H1 (cell line): ENCODE data around the gene NLRP7. TPM values are rescaled to one million over a fixed set of nuclear protein-coding genes. Genes with fewer than 3 reads are reported as not detected.

Source experiments
- CTCF ChIA-PET: fragments of 300-600 bp; sonication (Branson Sonifier 250); formaldehyde crosslinking; loops from one replicate; lab custom pipeline; 2021; ENCODE audit not compliant: partially characterized antibody; lab: Charles Lee
- POLR2A ChIA-PET: fragments of 300-600 bp; sonication (Branson Sonifier 250); formaldehyde crosslinking; loops from one replicate; lab custom pipeline; 2021; ENCODE audit warnings: inconsistent platforms; ENCODE audit not compliant: partially characterized antibody; lab: Charles Lee
- DNase-seq, 2 experiments: peaks; one replicate each; pipeline versions ENCODE4 v3.0.0 to v3.0.0-alpha.2; 2010 to 2022; ENCODE audit warnings: low spot score in 2 of 2, low read depth in 1 of 2, mixed read lengths in 1 of 2
- FAIRE-seq: peaks from 2 replicates; lab custom pipeline; 2011; peaks lifted over from hg19 to GRCh38; lab: Jason Lieb, UNC
- H2AFZ ChIP-seq: 2 replicates; pipeline ENCODE4 v1.8.1; 2012; ENCODE audit warnings: low read length, inconsistent platforms
- H2AK5ac ChIP-seq: 2 replicates; pipeline ENCODE4 v1.6.1; 2013; ENCODE audit warnings: low read depth, low read length
- H2BK120ac ChIP-seq: replicated peaks from 2 replicates; pipeline ENCODE3; 2013; ENCODE audit warnings: low read depth, low read length, inconsistent platforms
- H2BK12ac ChIP-seq: 2 replicates; pipeline ENCODE4 v1.6.1; 2013; ENCODE audit warnings: low read depth, low read length
- H2BK15ac ChIP-seq: 2 replicates; pipeline ENCODE4 v1.6.1; 2013; ENCODE audit warnings: low read length
- H2BK20ac ChIP-seq: 2 replicates; pipeline ENCODE4 v1.6.1; 2013; ENCODE audit warnings: low read length
- H2BK5ac ChIP-seq: 2 replicates; pipeline ENCODE4 v1.6.1; 2013; ENCODE audit warnings: low read depth, low read length
- H3K14ac ChIP-seq: 2 replicates; pipeline ENCODE4 v1.6.1; 2013; ENCODE audit warnings: inconsistent platforms; ENCODE audit not compliant: insufficient read length
- H3K18ac ChIP-seq: 2 replicates; pipeline ENCODE4 v1.6.1; 2013; ENCODE audit warnings: low read length; ENCODE audit errors: extremely low read depth
- H3K23ac ChIP-seq: 2 replicates; pipeline ENCODE4 v1.6.1; 2013; ENCODE audit warnings: inconsistent platforms; ENCODE audit not compliant: insufficient read length
- H3K23me2 ChIP-seq: 2 replicates; pipeline ENCODE4 v1.6.1; 2013; ENCODE audit warnings: low read depth, low read length
- H3K27ac ChIP-seq: 2 replicates; pipeline ENCODE4 v1.6.1; 2011; ENCODE audit warnings: low read depth, low read length, inconsistent platforms
- H3K27me3 ChIP-seq, 4 experiments: replicated peaks in 1 of 4; 1 replicate in 1 of 4; 2 replicates in 3 of 4; pipeline versions ENCODE4 v1.6.1 to v1.8.1; 2011 to 2013; ENCODE audit warnings: low read length in 3 of 4, mild to moderate bottlenecking in 3 of 4, inconsistent platforms in 2 of 4, mixed read lengths in 2 of 4, moderate library complexity in 1 of 4; ENCODE audit not compliant: control insufficient read depth in 3 of 4, insufficient read depth in 3 of 4; ENCODE audit errors: extremely low read depth in 1 of 4
- H3K36me3 ChIP-seq, 4 experiments: 2 replicates each; pipeline versions ENCODE4 v1.6.1 to v1.8.1; 2011 to 2013; ENCODE audit warnings: mild to moderate bottlenecking in 4 of 4, low read length in 3 of 4, moderate library complexity in 2 of 4, control low read depth in 1 of 4, inconsistent platforms in 1 of 4; ENCODE audit not compliant: insufficient read depth in 4 of 4, control insufficient read depth in 2 of 4
- H3K4ac ChIP-seq: replicated peaks from 2 replicates; pipeline ENCODE3; 2013; ENCODE audit warnings: low read length, low read depth, mixed read lengths, inconsistent platforms; ENCODE audit not compliant: insufficient read length
- H3K4me1 ChIP-seq, 4 experiments: replicated peaks in 1 of 4; 1 replicate in 1 of 4; 2 replicates in 3 of 4; pipeline versions ENCODE4 v1.6.1 to v1.8.1; 2011 to 2013; ENCODE audit warnings: low read length in 3 of 4, inconsistent platforms in 2 of 4, mixed read lengths in 1 of 4; ENCODE audit not compliant: insufficient read depth in 4 of 4, control insufficient read depth in 3 of 4
- H3K4me2 ChIP-seq, 2 experiments: 2 replicates each; pipeline versions ENCODE4 v1.6.1 to v1.8.1; 2011 to 2013; ENCODE audit warnings: low read depth in 2 of 2, low read length in 2 of 2, control low read depth in 1 of 2, inconsistent platforms in 1 of 2, mild to moderate bottlenecking in 1 of 2; ENCODE audit not compliant: insufficient read depth in 1 of 2
- H3K4me3 ChIP-seq, 4 experiments: fragments of 200-600, 300-600 bp in 1 of 4; sonication (generic), shearing (Covaris generic), sonication (Bioruptor Twin) in 1 of 4; 2 replicates each; pipeline versions ENCODE4 v1.5.1 to v1.8.1; 2011 to 2016; ENCODE audit warnings: low read length in 4 of 4, low read depth in 3 of 4, control low read depth in 2 of 4, inconsistent platforms in 2 of 4, mild to moderate bottlenecking in 2 of 4, mixed read lengths in 1 of 4, moderate library complexity in 1 of 4; ENCODE audit not compliant: insufficient read depth in 2 of 4; ENCODE audit errors: extremely low read depth in 1 of 4
- H3K56ac ChIP-seq: replicated peaks from 2 replicates; pipeline ENCODE3; 2013; ENCODE audit warnings: low read depth, mild to moderate bottlenecking, mixed read lengths, low read length, inconsistent platforms; ENCODE audit not compliant: insufficient read length
- H3K79me1 ChIP-seq: 2 replicates; pipeline ENCODE4 v1.6.1; 2013; ENCODE audit warnings: low read depth, low read length, control low read depth
- H3K79me2 ChIP-seq, 2 experiments: 2 replicates each; pipeline versions ENCODE4 v1.6.1 to v1.8.1; 2012 to 2013; ENCODE audit warnings: low read length in 2 of 2, mild to moderate bottlenecking in 2 of 2, inconsistent platforms in 1 of 2; ENCODE audit not compliant: insufficient read depth in 2 of 2, control insufficient read depth in 1 of 2
- H3K9ac ChIP-seq, 4 experiments: replicated peaks in 1 of 4; 1 replicate in 1 of 4; 2 replicates in 3 of 4; pipeline versions ENCODE4 v1.6.1 to v1.8.1; 2011 to 2013; ENCODE audit warnings: low read depth in 3 of 4, low read length in 3 of 4, control low read depth in 2 of 4, mild to moderate bottlenecking in 2 of 4, moderate library complexity in 2 of 4, inconsistent platforms in 1 of 4; ENCODE audit errors: extremely low read depth in 1 of 4
- H3K9me3 ChIP-seq, 2 experiments: 2 replicates each; pipeline versions ENCODE4 v1.6.1 to v1.8.1; 2012 to 2013; ENCODE audit warnings: mild to moderate bottlenecking in 2 of 2, moderate library complexity in 2 of 2, control low read depth in 1 of 2, inconsistent platforms in 1 of 2, low read depth in 1 of 2, low read length in 1 of 2, mixed read lengths in 1 of 2; ENCODE audit not compliant: insufficient read depth in 2 of 2
- H4K20me1 ChIP-seq, 2 experiments: replicated peaks in 1 of 2; 2 replicates each; pipeline versions ENCODE3 to v1.8.1; 2011 to 2013; ENCODE audit warnings: inconsistent platforms in 2 of 2, low read length in 2 of 2, mild to moderate bottlenecking in 1 of 2; ENCODE audit not compliant: insufficient read depth in 2 of 2, control insufficient read depth in 1 of 2
- H4K5ac ChIP-seq: 2 replicates; pipeline ENCODE4 v1.6.1; 2013; ENCODE audit warnings: low read length, low read depth, mixed read lengths, inconsistent platforms; ENCODE audit not compliant: insufficient read length
- H4K8ac ChIP-seq: 2 replicates; pipeline ENCODE4 v1.8.0; 2013; ENCODE audit warnings: mild to moderate bottlenecking, moderate library complexity, low read length, inconsistent platforms; ENCODE audit not compliant: insufficient read depth; ENCODE audit errors: extremely low read depth
- H4K91ac ChIP-seq: replicated peaks from 2 replicates; pipeline ENCODE3; 2013; ENCODE audit warnings: low read length, mixed read lengths, inconsistent platforms; ENCODE audit not compliant: insufficient read length
- ASH2L ChIP-seq: fragments of 200-600, 300-600 bp; sonication (generic); IDR thresholded peaks from one replicate; pipeline ENCODE4 v1.7.1; 2017; ENCODE audit warnings: low read length
- CHD2 ChIP-seq: IDR thresholded peaks from 2 replicates; pipeline ENCODE4 v1.6.1; 2012; ENCODE audit warnings: low read length, improper control_type of control experiment
- CREB1 ChIP-seq: IDR thresholded peaks from 2 replicates; pipeline ENCODE4 v1.6.1; 2012; ENCODE audit warnings: inconsistent platforms
- EZH2 ChIP-seq: fragments of 200-600 bp; sonication (generic); IDR thresholded peaks from 2 replicates; pipeline ENCODE4 v1.7.1; 2012; ENCODE audit warnings: low read depth, mild to moderate bottlenecking, moderate library complexity, low read length, inconsistent platforms; ENCODE audit not compliant: severe bottlenecking
- KDM5A ChIP-seq: fragments of 200-600 bp; IDR thresholded peaks from 2 replicates; pipeline ENCODE4 v1.7.1; 2012; ENCODE audit warnings: mild to moderate bottlenecking, low read length, inconsistent platforms, mixed read lengths
- POU5F1 ChIP-seq: IDR thresholded peaks from 2 replicates; pipeline ENCODE4 v1.6.1; 2011; ENCODE audit warnings: low read depth, mild to moderate bottlenecking, low read length, moderate library complexity
- RXRA ChIP-seq: IDR thresholded peaks from 2 replicates; pipeline ENCODE4 v1.6.1; 2011; ENCODE audit warnings: low read depth, mild to moderate bottlenecking, low read length, moderate library complexity; ENCODE audit not compliant: insufficient read depth
- SIRT6 ChIP-seq: IDR thresholded peaks from one replicate; pipeline ENCODE4 v1.7.1; 2012; ENCODE audit warnings: low read length, inconsistent platforms
- TEAD4 ChIP-seq: IDR thresholded peaks from 2 replicates; pipeline ENCODE4 v1.6.1; 2012; ENCODE audit warnings: low read depth, low read length, inconsistent platforms, mixed read lengths
- ZNF274 ChIP-seq: IDR thresholded peaks from 2 replicates; pipeline ENCODE4 v1.7.0; 2012; ENCODE audit warnings: low read length, borderline replicate concordance; ENCODE audit errors: extremely low read depth
- WGBS, 2 experiments: shearing (Covaris generic) in 1 of 2; methylation state at CpG; one replicate each; pipeline versions ENCODE4 v1.1.6 to v1.1.7; 2013 to 2015; ENCODE audit warnings: low lambda C conversion rate in 2 of 2, mixed read lengths in 2 of 2, inconsistent platforms in 1 of 2, low coverage in 1 of 2, missing lambda C conversion rate in 1 of 2; ENCODE audit not compliant: insufficient replicate concordance in 2 of 2, insufficient coverage in 1 of 2, insufficient read length in 1 of 2; ENCODE audit errors: extremely low coverage in 1 of 2, missing lambda C conversion rate in 1 of 2; 5-methylcytosine and 5-hydroxymethylcytosine counted together
- polyA plus RNA-seq, 7 experiments: library from polyadenylated mRNA; depleted of rRNA in 3 of 7; stranded (reverse) in 5 of 7; unstranded in 2 of 7; fragments of >200 nt in 5 of 7; fragments of 200-250 nt in 2 of 7; gene quantifications; 1 replicate in 5 of 7; 2 replicates in 1 of 7; 4 replicates in 1 of 7; pipeline versions ENCODE4 v1.2.1 to v1.2.3, GENCODE V29; 2011 to 2013; ENCODE audit warnings: missing spikeins in 2 of 7, mixed read lengths in 2 of 7
- total RNA-seq: library from RNA; stranded (reverse); fragmentation: NEBNext Ultra II Directional; extraction: Animal tissue kit (Norgen Biotek cat#: 25700); gene quantifications from 2 replicates; pipeline ENCODE4 v1.2.1, GENCODE V29; 2021
- TF ChIP-seq, protein P1 (sequence below): IDR thresholded peaks from 2 replicates; pipeline ENCODE4 v1.6.1; 2012; ENCODE audit warnings: inconsistent platforms

NLRP7 gene
- total and polyA plus RNA-seq, 2 of the 8 experiments (the other 6 are each of a cell fraction or from before 2014, with no cell fraction given), result 0.91 to 1.2 TPM

DNA sequence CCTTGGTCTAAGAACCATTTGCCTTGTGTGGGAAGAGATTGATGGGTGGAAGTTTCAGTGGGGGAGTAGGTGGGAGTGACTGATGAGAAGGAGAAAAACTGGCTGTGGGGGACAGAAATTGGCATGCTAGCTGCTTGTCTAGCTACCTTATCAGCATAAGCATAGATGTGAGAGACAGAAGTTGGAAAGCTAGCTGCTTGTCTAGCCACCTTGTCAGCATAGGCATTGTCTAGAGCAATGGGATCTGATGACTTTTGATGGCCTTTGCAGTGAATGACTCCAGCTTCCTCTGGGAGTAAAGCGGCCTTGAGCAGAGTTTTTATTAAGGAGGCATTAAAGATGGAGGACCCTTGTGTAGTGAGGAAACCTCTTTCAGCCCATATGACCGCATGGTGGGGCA, 51.3 kb downstream of the NLRP7 start:
- no peak overlapping the region for H3K56ac ChIP-seq
- H4K8ac ChIP-seq, result no peak overlapping the region
- no peaks in the 10 kb centered on the region for H3K36me3 ChIP-seq
- 54% methylated on average over 2 of the region's 2 CpGs; no CpG with 5 or more reads in 1 of the 2 experiments for WGBS, 2 experiments
- no peak overlapping the region for H2BK15ac ChIP-seq
- no peak overlapping the region for H4K91ac ChIP-seq
- no peaks in the 10 kb centered on the region for H3K79me1 ChIP-seq
- CTCF ChIA-PET, result interaction anchor here (1.2 kb wide), 1 partner anchor 15 kb away, joined by 3 read pairs; no protein-coding TSS in a partner anchor
- FAIRE-seq, result no peak
- H3K23ac ChIP-seq, result no peak overlapping the region
- H3K14ac ChIP-seq, result no peak overlapping the region
- peaks cover 0 to 4% (median 0%) of the 10 kb centered on the region in 4 experiments; a peak in 2 of 7 replicates for H3K4me1 ChIP-seq
- H3K4ac ChIP-seq, result no peak overlapping the region
- H3K79me2 ChIP-seq, result no peaks in the 10 kb centered on the region
- no peaks in the 10 kb centered on the region; the same call in 1 of the 2 replicates for H3K23me2 ChIP-seq
- H3K27me3 ChIP-seq, result no peaks in the 10 kb centered on the region
- no peak overlapping the region; the same call in 1 of the 2 replicates for H3K18ac ChIP-seq
- H2BK120ac ChIP-seq, result no peak overlapping the region
- no peak overlapping the region for H4K5ac ChIP-seq
- H2BK20ac ChIP-seq, result 0 out of 2 replicates have a peak overlapping the region, but pooled peaks have one; percentile 61
- H2BK5ac ChIP-seq, result peak overlapping the region; percentile 60; the same call in 1 of the 2 replicates
- H2AFZ ChIP-seq, result no peak overlapping the region
- peak overlapping the region; percentile 80; the same call in 1 of the 2 replicates for H2BK12ac ChIP-seq
- no peaks in the 10 kb centered on the region for H3K9me3 ChIP-seq
- H4K20me1 ChIP-seq, result no peaks in the 10 kb centered on the region
- H3K4me3 ChIP-seq, result no peak overlapping the region
- H3K9ac ChIP-seq, result no peak overlapping the region
- DNase-seq, result no peak
- no peak overlapping the region for H3K4me2 ChIP-seq
- POLR2A ChIA-PET, result no interaction called here
- H3K27ac ChIP-seq, result no peak overlapping the region
- H2AK5ac ChIP-seq, result 0 out of 2 replicates have a peak overlapping the region, but pooled peaks have one; percentile 53
- TF ChIP-seq TEAD4 (no peak), ASH2L (no peak), KDM5A (no peak), ZNF274 (no peak), EZH2 (no peak), POU5F1 (no peak), CHD2 (no peak), RXRA (no peak), SIRT6 (no peak), CREB1 (no peak)
- TF ChIP-seq, protein P1, sequence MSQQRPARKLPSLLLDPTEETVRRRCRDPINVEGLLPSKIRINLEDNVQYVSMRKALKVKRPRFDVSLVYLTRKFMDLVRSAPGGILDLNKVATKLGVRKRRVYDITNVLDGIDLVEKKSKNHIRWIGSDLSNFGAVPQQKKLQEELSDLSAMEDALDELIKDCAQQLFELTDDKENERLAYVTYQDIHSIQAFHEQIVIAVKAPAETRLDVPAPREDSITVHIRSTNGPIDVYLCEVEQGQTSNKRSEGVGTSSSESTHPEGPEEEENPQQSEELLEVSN, result no peak
